ENCODE data around the gene SCAF8.
"Not testable (repeated sequence)": the region's sequence is repeated elsewhere in the genome, so short reads cannot be mapped to it uniquely, and the experiment has no call there.

SCAF8 gene

DNA sequence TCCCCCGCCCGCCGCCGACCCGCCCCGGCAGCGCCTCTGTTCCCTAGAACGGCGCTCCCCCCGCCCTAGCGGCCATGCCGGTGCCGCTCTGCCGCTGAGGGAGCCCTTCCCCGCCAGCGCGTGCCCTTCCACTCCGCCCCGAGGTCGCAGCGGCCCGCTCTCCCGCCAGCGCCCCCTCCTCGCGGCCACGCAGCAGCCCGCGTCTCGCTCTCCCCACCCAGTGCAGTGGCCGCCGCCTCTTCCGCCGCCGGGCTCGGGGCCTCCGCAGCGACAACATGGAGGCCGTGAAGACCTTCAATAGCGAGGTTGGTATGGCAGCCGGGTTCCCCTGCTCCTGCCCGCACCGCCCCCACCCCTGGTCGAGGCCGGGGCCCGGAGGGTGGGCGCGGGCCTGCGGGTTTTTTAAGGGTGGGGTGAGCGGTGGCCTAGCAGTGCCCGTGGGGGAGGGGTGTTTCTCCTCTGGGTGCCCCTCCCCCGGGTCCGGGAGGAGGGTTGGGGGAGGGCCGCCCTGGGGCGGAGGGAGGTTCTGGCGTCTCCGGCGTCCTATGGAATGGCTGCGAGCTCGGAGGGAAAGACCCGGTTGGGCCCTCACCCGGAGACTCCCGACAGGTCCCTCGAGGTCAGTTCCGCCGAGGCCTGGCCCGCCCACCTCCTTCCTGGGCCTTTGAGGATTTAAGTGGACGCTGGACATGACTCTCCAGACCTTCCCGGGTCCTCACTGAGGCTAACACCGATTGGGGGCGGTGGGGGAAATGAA lies 588 bp downstream of the SCAF8 start:
- peak; percentile 97 for DNase-seq (ENCODE audit: low read depth)

DNA sequence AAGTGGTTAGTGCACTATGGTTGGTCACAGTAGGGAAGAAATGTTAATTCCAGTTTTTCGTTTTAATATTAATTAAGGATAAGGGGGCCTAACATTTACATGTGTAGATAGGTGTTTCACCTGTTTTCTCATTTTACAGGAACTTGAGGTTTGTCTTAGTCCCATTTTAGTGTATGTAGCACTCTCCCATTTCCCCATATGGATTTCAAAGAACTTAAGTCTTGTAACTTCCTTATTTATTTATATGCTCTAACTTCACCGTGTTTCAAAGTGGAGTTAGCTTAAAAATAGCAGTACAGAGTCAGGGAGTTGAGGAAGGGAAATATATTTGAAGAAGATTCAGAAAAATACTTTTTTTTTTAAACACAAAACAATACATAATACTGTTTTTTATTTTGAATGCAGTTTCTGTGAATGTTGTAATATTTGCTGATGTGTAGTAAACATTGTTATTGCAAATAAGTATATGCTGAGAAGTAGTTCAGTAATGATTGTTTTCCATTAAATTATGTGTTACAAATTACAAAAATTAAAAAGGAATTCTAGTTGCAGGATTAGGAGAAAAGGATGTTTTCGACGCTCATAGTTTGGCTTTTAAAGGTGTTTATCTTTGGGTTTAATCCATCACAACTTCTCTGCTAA lies 3.5 kb downstream of the SCAF8 start:
- DNase-seq (ENCODE audit: low read depth): no peak

DNA sequence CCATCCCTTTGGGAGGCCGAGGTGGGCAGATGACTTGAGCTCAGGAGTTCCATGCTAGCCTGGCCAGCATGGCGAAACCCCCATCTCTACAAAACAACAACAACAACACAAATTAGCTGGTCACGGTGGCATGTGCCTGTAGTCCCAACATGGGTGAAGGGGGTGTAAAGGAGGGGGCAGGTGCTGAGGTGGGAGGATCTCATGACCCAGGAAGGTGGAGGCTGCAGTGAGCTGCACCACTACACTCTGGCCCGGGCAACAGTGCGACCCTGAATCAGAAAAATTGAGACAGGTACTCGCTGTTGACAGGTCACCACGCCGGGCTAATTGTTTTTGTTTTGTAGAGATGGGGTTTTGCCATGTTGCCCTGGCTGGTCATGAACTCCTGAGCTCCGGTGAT lies 4.2 kb downstream of the SCAF8 start:
- no peak for DNase-seq (ENCODE audit: low read depth)

DNA sequence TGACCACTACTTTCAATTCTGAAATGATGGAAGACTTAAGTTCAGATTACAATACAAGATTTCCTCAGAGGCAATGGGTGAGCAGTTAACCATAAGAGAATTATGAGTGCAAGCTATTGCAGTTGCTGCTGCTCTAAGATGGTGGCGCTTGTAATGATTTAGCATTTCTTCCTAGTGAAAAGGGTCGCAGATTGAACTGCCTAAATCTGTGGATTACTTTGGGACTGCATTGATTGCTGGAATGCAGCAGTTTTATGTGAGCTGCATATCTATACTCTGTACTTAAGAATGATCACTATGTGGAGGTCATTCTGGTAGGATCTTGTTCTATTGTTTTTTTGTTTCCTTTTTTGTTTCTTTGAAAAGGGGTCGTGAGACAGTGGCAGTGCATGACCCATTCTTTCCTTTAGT lies 5.3 kb downstream of the SCAF8 start:
- peak; percentile 20 for DNase-seq (ENCODE audit: low read depth)

DNA sequence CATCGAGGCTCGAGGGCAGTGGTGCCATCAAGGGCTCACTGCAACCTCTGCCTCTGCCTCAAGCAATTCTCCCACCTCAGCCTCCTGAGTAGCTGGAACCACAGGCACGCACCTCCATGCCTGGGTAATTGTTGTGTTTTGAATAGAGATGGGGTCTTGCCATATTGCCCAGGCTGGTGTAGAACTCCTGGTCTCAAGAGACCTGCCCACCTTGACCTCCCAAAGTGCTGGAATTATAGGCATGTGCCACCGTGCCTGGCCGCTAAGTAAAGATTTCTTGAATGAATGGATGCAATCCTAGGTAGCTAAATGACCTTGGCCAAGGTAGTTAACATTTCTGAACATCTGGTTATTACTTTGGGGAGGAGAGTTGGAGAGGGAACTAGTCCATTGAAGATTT lies 7.4 kb downstream of the SCAF8 start:
- DNase-seq (ENCODE audit: low read depth): no peak

DNA sequence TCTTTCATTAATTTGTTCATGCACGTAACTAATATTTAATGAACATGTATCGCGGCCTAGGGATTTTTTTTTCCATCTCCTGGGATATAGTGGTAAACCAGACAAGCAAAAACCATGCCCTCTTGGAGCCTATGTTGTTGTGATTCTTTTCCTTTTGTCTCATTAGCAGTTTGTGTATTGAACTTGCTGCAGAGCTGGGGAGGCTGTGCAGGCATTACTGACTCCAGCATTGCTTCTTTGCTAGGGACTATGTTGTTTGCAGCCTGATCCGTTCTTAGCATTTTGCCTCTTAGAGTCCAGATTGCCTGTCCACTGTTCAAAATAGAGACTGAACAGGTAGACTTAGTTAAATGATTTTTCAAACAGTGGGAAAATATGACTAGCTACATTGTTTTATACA lies 9.7 kb downstream of the SCAF8 start:
- no peak for DNase-seq (ENCODE audit: low read depth)

DNA sequence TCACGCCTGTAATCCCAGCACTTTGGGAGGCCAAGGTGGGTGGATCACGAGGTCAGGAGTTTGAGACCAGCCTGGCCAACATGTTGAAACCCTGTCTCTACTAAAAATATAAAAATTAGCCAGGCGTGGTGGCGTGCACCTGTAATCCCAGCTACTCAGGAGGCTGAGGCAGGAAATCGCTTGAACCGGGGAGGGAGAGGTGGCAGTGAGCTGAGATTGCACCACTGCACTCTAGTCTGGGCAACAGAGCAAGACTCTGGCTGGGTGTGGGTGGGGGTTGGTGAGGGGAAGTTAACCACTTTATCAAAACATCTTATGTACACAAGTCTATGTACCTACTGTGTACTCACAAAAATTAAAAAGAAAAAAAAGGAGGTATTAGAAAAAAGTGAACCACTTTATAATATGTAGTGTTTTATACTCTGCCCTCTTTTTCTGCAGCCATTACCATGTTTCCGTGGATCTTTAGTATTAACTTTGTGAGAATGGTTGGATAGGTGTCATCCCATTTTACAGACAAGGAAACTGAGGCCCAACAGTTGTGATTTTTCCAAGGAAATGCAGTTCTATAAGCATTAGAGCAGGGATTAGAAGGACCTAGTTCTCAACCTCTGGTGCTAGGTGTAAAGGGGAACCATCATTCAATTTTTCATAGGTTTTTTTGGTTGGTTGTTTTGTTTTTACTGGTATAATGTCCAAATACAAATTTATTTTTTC lies 11.0 kb downstream of the SCAF8 start:
- not testable (repeated sequence) for DNase-seq (ENCODE audit: low read depth)

DNA sequence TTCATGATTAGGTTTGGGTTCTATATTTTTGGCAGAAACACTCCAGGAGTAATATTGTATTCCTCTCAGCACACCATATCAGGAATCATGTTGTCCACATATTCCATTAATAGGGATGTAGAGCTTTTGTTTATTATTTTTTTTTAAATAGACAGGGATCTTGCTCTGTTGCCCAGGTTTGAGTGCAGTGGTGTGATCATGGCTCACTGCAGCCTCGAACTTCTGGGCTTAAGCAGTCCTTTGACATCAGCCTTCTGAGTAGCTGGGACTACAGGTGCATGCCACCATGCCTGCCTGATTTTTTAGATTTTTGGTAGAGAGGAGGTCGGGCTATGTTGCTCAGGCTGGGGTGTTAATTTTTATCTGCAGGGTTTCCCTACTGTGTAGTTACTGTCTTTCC lies 12.0 kb downstream of the SCAF8 start:
- no peak for DNase-seq (ENCODE audit: low read depth)

DNA sequence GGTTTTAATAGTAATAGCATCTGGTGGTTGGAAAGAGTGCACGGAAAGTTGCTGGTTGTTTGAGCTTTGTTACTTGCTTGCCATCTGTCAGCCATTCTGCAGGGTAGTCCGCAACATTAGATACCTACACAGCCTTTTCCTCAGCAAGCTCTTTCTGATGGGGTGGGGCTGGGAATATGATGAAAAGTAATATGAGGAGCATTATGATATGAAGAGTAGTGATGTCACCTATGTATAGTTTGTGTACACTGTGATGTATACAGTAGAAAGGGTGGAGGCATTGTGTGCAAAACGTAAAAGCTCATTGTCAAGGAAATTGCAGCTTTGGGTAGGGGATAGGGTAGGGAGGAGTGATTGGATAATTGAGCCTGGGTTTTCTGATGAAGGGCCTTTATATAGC lies 16.1 kb downstream of the SCAF8 start:
- DNase-seq (ENCODE audit: low read depth): no peak

DNA sequence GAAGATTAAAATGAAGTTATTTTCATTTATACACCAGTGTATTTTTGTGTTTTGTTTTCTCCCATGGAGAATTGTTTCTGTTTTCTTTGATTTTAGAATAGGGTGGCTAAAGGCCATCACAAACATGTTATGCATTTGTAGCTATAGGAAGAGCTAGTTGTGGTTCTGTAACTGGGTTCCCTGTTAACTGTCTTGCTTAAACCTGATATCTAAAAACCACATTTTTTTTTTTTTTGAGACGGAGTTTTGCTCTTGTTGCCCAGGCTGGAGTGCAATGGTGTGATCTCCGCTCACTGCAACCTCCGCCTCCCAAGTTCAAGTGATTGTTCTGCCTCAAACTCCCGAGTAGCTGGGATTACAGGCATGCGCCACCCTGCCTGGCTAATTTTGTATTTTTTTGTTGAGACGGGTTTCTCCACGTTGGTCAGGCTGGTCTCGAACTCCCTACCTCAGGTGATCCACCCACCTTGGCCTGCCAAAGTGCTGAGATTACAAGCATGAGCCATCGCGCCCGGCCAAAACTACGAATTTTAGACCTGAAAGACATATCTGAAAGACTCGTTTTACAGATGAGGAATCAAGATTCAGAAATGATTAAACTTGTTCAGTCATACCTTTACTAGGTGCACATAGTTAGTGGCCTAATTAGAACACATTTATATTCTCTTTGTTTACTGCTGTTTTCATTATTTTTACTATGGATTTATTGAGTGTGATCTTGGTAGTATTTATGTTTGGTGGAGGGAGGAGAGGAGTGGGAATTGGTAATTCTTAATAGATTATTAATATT lies 18.0 kb downstream of the SCAF8 start:
- no peak for DNase-seq (ENCODE audit: low read depth)

DNA sequence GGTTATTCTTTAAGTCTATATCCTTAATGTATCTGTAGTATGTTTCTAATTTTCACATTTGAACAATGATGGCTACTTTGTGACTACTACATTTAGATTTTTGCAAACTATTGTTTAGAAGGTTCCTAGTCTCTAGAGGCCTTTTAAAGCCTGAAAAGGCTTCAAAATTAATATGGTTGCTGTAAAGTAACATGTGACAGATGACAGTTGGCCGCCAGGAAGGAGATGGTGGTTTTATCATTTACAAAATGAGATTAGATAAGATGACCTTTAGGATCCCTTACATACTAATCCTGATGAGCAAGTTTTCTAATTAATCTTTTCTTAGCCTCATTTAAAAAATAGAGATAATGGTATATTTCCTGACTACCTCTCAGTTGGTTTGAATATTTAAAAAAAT lies 18.8 kb downstream of the SCAF8 start:
- DNase-seq (ENCODE audit: low read depth): no peak

DNA sequence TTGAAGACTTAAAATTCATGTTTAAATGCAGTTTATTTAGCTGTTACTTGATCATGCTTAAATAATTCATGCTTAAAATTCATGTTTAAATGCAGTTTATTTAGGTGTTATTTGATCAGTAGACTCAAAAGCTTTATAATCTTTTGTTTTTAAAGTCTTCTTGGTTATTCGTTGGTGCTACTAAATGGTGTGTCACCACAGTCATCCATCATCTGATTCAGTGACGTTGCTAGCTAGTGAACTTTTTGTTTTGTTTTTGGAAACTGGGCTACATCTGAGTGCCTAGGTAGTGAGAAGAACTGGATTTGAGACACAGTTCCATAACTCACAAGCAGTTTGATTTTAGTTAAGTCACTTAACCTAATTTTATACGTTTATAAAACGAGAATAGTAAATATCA lies 20.9 kb downstream of the SCAF8 start:
- no peak for DNase-seq (ENCODE audit: low read depth)

DNA sequence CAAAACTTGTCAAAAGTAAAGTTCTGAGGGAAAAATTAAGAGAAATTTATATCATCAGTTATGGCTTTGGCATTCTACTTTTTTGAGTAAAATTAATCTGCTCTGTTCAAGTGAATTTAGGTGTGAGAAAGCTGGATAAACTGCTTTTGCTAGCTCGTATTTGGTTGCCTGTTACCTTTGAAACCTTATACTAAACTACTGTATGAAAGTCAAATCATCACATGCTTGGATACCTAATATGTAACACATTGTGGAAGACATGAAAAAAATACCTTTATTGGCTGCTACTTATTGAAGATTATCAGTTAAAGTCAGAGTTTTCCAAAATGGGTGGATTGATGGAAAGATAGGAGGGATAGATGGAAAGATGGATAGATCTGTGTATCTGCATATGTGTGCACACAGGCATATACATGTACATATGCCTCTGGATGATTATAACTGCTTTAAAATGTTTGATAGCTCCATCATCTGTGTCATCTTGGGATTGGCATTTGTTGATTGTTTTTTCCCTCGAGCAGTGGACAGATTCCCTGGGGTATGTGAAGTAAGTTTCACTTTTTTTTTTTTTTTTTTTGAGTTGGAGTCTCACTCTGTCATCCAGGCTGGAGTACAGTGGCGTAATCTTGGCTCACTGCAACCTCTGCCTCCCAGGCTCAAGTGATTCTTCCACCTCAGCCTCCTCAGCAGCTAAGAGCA lies 24.3 kb downstream of the SCAF8 start:
- DNase-seq (ENCODE audit: low read depth): no peak

DNA sequence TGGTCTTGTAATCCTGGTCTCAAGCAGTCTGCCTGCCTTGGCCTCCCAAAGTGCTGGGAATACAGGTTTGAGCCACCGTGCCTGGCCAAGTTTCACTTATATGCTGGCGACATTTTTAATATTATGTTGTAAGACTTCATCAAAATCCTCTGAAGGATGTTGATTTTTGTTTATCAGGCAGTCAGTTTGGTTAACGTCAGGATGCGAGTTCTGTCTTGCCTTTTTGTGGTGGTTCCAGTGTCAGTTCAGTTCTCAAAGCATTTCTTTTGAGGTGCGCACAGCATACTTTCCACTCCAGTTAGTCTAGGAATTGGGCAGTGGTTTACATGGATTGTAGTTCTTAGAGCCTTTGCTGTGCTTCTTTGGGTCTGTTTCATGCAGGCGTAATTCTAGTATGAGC lies 24.9 kb downstream of the SCAF8 start:
- no peak for DNase-seq (ENCODE audit: low read depth)

DNA sequence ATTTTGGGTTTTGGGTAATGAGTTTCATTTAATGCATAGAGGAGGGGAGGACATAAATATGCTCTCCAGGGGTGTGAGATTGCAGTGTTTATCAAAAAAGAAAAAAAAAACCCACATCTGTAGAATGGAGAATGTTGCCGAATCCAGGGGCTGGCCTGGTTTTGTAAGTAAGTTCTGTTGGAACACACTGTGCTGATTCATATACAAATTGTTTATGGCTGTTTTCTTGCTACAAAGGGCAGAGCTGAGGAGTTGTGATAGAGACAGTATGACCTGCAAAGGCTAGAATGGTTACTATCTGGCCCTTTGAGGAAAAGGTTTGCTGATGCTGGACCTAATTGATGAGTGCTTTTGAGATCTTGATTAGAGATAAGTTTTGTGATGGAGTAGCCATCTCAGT lies 30.4 kb downstream of the SCAF8 start:
- peak; percentile 12 for DNase-seq (ENCODE audit: low read depth)

DNA sequence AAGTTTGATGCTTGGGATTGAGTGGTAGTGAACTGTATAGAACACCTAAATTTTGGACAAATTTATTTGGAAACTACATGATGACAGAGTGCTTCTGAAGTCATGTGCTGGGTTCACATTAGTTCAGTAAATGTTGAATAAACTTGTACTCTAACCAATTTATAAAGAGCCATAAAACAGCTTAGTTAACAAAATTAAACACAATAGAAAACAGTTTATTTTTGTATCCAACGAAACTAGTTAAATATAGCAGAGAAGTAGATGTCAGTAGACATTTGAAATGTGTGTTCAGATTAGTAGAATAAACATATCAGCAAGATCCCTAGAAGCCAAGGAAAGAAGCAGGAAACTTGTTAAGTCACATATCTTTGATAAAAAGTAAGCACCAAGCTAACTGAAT lies 32.1 kb downstream of the SCAF8 start:
- DNase-seq (ENCODE audit: low read depth): no peak

DNA sequence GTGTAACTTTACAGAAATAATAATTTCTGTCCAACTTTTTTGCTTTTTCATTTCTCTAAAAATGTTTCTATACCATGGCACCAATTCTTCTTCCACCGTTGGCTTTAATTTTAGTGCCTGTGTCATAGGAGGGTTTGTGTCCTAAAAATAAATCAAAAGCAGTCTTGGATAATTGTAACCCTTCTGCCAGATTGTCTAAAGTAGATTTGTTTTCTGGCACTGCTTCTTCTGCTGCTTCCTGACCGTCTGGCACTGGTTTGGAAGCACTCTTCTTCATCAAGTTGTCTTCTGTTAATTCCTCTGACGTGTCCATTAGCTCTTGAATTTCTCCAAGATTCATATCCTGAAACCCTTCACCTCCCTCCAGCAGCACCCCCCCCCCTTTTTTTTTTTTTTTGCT lies 33.1 kb downstream of the SCAF8 start:
- DNase-seq (ENCODE audit: low read depth): peak; percentile 38

DNA sequence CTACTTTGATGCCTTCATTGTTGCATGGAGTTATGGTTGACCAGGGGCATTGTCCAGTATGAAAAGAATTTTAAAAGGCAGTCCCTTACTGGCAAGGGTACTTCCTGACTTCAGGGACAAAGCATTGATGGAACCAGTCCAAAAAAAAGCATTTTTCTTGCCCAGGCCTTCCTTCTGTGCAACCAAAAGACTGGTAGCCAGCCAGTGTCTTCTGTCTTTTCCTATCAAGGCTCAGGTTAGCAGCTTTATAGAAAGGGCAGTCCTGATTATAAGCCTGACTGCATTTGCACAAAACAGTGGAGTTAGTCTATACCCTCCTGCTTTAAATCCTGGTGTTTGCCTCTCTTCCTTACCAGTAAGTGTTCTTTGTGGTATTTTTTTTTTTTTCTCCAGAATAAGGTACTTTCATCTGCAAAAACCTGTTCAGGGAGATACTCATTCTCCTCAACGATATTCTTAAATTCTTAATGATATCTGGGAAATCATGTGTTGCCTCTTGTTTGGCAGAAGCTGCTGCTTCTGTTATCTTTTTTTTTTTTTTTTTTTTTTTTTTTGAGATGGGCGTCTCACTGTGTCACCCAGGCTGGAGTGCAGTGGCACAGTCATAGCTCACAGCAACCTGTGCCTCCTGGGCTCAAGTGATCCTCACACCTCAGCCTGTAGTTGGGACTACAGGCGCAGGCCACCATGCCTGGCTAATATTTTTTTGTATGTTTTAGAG lies 33.9 kb downstream of the SCAF8 start:
- DNase-seq (ENCODE audit: low read depth): peak; percentile 47

DNA sequence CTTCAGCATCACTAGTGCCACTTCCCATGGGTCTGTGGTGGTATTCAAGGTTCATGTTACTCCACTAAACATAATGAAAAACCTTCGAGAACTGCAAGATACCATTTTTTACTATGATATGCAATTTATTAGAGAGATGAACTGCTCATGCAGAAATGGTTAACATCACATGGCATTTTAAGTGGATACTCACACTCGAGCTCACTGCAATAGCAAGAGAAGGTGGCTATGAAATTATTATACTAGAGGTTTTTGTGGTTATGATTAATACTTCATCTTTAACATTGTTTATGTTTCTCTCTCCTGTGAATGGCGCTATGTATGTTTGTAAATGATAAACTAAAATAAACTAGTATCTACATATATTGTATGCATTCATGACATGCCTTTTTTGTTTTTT lies 35.1 kb downstream of the SCAF8 start:
- no peak for DNase-seq (ENCODE audit: low read depth)

DNA sequence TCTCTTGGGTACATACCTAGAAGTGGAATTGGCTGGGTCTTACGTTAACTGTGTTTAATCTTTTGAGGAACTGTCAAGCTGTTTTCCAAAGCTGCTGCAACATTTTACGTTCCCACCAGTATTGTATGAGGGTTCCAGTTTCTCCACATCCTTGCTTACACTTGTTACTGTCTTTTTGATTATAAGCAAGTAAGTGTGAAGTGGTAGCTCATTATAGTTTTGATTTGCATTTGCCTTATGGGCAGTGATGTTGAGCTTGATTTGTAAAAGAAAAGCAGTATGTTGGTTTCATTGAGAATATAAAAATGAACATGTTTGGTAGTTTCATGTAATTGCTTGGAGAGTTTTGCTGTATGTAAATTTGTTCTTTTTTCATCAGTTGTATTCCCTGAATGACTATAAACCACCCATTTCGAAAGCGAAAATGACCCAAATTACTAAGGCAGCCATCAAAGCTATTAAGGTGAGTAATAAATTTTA lies 40.4 kb downstream of the SCAF8 start:
- DNase-seq (ENCODE audit: low read depth): no peak

DNA sequence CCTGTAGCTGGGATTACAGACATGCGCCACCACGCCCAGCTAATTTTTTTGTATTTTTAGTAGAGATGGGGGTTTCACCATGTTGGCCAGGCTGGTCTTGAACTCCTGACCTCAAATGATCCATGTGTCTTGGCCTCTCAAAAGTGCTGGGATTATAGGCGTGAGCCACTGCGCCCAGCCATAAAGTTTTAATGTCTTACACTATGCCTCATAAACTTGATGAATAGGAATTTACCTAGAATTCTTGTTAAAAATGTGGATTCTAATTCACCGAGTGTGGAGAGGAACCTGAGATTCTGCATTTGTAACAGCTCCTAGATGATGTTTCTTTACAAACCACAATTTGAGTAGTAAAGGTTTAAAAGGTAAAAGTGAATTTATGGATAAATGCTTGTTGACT lies 45.9 kb downstream of the SCAF8 start:
- DNase-seq (ENCODE audit: low read depth): not testable (repeated sequence)
